Neural progenitor cell (in vitro differentiated cells): Measurements from ENCODE around the gene S1PR4. TPM values are rescaled to one million over a fixed set of nuclear protein-coding genes. Genes with fewer than 3 reads are reported as not detected.

ENCODE experiments used
- DNase-seq: peaks from one replicate; pipeline ENCODE4 v3.0.0-alpha.2; 2016; ENCODE audit warnings: low spot score
- H2AFZ ChIP-seq: fragments of 200-600 bp; sonication (generic); replicated peaks from 2 replicates; pipeline ENCODE4 v1.6.1; 2016; ENCODE audit warnings: antibody characterized with exemption
- H3F3A ChIP-seq: fragments of 200-600 bp; sonication (generic); 2 replicates; pipeline ENCODE4 v1.6.1; 2016; ENCODE audit warnings: antibody characterized with exemption, low read depth
- H3K27ac ChIP-seq: fragments of 200-600 bp; sonication (generic); 2 replicates; pipeline ENCODE4 v1.5.1; 2016; ENCODE audit warnings: mild to moderate bottlenecking
- H3K27me3 ChIP-seq: fragments of 200-600 bp; sonication (generic); 2 replicates; pipeline ENCODE4 v1.6.1; 2016; ENCODE audit warnings: mild to moderate bottlenecking, moderate library complexity
- H3K36me3 ChIP-seq: fragments of 200-600 bp; sonication (generic); 2 replicates; pipeline ENCODE4 v1.5.1; 2016
- H3K4me1 ChIP-seq: fragments of 200-600 bp; sonication (generic); 2 replicates; pipeline ENCODE4 v1.6.1; 2016; ENCODE audit warnings: mixed run types
- H3K4me2 ChIP-seq: fragments of 200-600 bp; sonication (generic); 2 replicates; pipeline ENCODE4 v1.6.1; 2016
- H3K4me3 ChIP-seq: fragments of 200-600 bp; sonication (generic); 2 replicates; pipeline ENCODE4 v1.5.1; 2016
- H3K79me2 ChIP-seq: fragments of 200-600 bp; sonication (generic); 2 replicates; pipeline ENCODE4 v1.6.1; 2016; ENCODE audit warnings: low read depth
- H3K9ac ChIP-seq: fragments of 200-600 bp; sonication (generic); 2 replicates; pipeline ENCODE4 v1.6.1; 2016
- H3K9me3 ChIP-seq: fragments of 200-600 bp; sonication (generic); 2 replicates; pipeline ENCODE4 v1.5.1; 2016; ENCODE audit warnings: low read depth
- H4K20me1 ChIP-seq: fragments of 200-600 bp; sonication (generic); 2 replicates; pipeline ENCODE4 v1.6.1; 2016; ENCODE audit warnings: low read depth
- H3K27ac Mint-ChIP-seq: 3 replicates; pipeline ENCODE4 v1.8.0; 2021; ENCODE audit warnings: mixed read lengths
- H3K27me3 Mint-ChIP-seq: 2 replicates; pipeline ENCODE4 v1.8.0; 2022; ENCODE audit warnings: low read depth, mild to moderate bottlenecking, inconsistent platforms, moderate library complexity, mixed read lengths; ENCODE audit not compliant: insufficient read depth
- H3K36me3 Mint-ChIP-seq: 3 replicates; pipeline ENCODE4 v1.8.0; 2021; ENCODE audit warnings: mixed read lengths
- H3K4me1 Mint-ChIP-seq: 3 replicates; pipeline ENCODE4 v1.8.0; 2021; ENCODE audit warnings: mixed read lengths
- H3K4me3 Mint-ChIP-seq: 3 replicates; pipeline ENCODE4 v1.8.0; 2021; ENCODE audit warnings: mild to moderate bottlenecking, moderate library complexity, mixed read lengths
- H3K9me3 Mint-ChIP-seq: 3 replicates; pipeline ENCODE4 v1.8.0; 2020; ENCODE audit warnings: mixed read lengths
- CTCF ChIP-seq: fragments of 200-600 bp; sonication (generic); IDR thresholded peaks from 2 replicates; pipeline ENCODE4 v1.5.1; 2017; ENCODE audit warnings: antibody characterized with exemption, mild to moderate bottlenecking
- EZH2 ChIP-seq: fragments of 200-600 bp; sonication (generic); IDR thresholded peaks from 2 replicates; pipeline ENCODE4 v1.6.1; 2017; ENCODE audit warnings: antibody characterized with exemption, mild to moderate bottlenecking, moderate library complexity
- EZH2phosphoT487 ChIP-seq: fragments of 200-600 bp; sonication (generic); IDR thresholded peaks from 2 replicates; pipeline ENCODE4 v1.6.1; 2017; ENCODE audit warnings: antibody characterized with exemption
- total RNA-seq: library from RNA; depleted of rRNA; stranded (reverse); fragments of >200 nt; gene quantifications from 2 replicates; pipeline ENCODE4 v1.2.3, GENCODE V29; 2015; ENCODE audit warnings: low replicate concordance

The S1PR4 gene
- total RNA-seq, 1 donor from 2014 or later, result not detected

GRCh38 chr19:3175781-3176714, 2.5 kb upstream of the S1PR4 start:
- H3K27me3 Mint-ChIP-seq, result peaks cover 2% of the 10 kb centered on the region
- Histone ChIP-seq H3K36me3 (no peaks in the 10 kb centered on the region), H3K4me2 (no peak overlapping the region), H3K4me3 (no peak overlapping the region), H3K27ac (no peak overlapping the region), H3K27me3 (no peaks in the 10 kb centered on the region), H3F3A (no peaks in the 10 kb centered on the region), H3K4me1 (no peaks in the 10 kb centered on the region), H3K9ac (no peak overlapping the region), H3K9me3 (no peaks in the 10 kb centered on the region), H3K79me2 (no peaks in the 10 kb centered on the region), H4K20me1 (no peaks in the 10 kb centered on the region), H2AFZ (no peak overlapping the region)
- H3K4me3 Mint-ChIP-seq, result no peak overlapping the region
- H3K9me3 Mint-ChIP-seq, result no peaks in the 10 kb centered on the region
- H3K36me3 Mint-ChIP-seq, result no peaks in the 10 kb centered on the region
- no peak overlapping the region for H3K27ac Mint-ChIP-seq
- DNase-seq, result no peak
- no peak for TF ChIP-seq EZH2
- no peak for TF ChIP-seq EZH2phosphoT487
- H3K4me1 Mint-ChIP-seq, result no peaks in the 10 kb centered on the region

GRCh38 chr19:3176715-3177501, 1.7 kb upstream of the S1PR4 start:
- no peak overlapping the region for H2AFZ ChIP-seq
- no peaks in the 10 kb centered on the region for H3K4me1 ChIP-seq
- no peak overlapping the region for H3K4me2 ChIP-seq
- H3K9me3 Mint-ChIP-seq, result no peaks in the 10 kb centered on the region
- no peaks in the 10 kb centered on the region for H3K9me3 ChIP-seq
- H4K20me1 ChIP-seq, result no peaks in the 10 kb centered on the region
- H3K27me3 ChIP-seq, result no peaks in the 10 kb centered on the region
- no peaks in the 10 kb centered on the region for H3K79me2 ChIP-seq
- no peak overlapping the region for H3K27ac ChIP-seq
- no peaks in the 10 kb centered on the region for H3K4me1 Mint-ChIP-seq
- H3K9ac ChIP-seq, result no peak overlapping the region
- no peaks in the 10 kb centered on the region for H3F3A ChIP-seq
- H3K27ac Mint-ChIP-seq, result no peak overlapping the region
- H3K4me3 Mint-ChIP-seq, result peak overlapping the region; percentile 35
- no peak overlapping the region for H3K4me3 ChIP-seq
- TF ChIP-seq CTCF, result no peak
- no peak for TF ChIP-seq EZH2
- TF ChIP-seq EZH2phosphoT487, result no peak
- DNase-seq, result no peak
- H3K36me3 Mint-ChIP-seq, result no peaks in the 10 kb centered on the region
- no peaks in the 10 kb centered on the region for H3K36me3 ChIP-seq
- no peaks in the 10 kb centered on the region for H3K27me3 Mint-ChIP-seq

GRCh38 chr19:3178973-3179738, 587 bp downstream of the S1PR4 start:
- H3F3A ChIP-seq, result no peaks in the 10 kb centered on the region
- no peak for TF ChIP-seq EZH2phosphoT487
- no peak for TF ChIP-seq CTCF
- TF ChIP-seq EZH2, result no peak
- DNase-seq, result no peak

More at GRCh38 chr19:3178973-3179738, 587 bp downstream of the S1PR4 start:
- Mint-ChIP-seq H3K36me3 (no peaks in the 10 kb centered on the region), H3K4me3 (no peak overlapping the region), H3K9me3 (no peaks in the 10 kb centered on the region), H3K4me1 (no peaks in the 10 kb centered on the region), H3K27me3 (peaks cover 2% of the 10 kb centered on the region), H3K27ac (no peak overlapping the region)
- Histone ChIP-seq H2AFZ (no peak overlapping the region), H3K79me2 (no peaks in the 10 kb centered on the region), H3K27ac (no peak overlapping the region), H3K36me3 (no peaks in the 10 kb centered on the region), H3K4me2 (no peak overlapping the region), H3K9me3 (no peaks in the 10 kb centered on the region), H3K27me3 (no peaks in the 10 kb centered on the region), H3K4me3 (no peak overlapping the region), H4K20me1 (no peaks in the 10 kb centered on the region), H3K4me1 (no peaks in the 10 kb centered on the region), H3K9ac (no peak overlapping the region)
